ENCODE results near the gene DGKB.

GRCh38 chr7:14184292-14184864 lies 718.2 kb downstream of the DGKB start:
- TF ChIP-seq CTCF (conservative IDR thresholded peaks at IDR 0.05) (no peak), EZH2 (IDR thresholded peaks at IDR 0.05; ENCODE audit: low read depth) (no peak)

All from PC-9 (cell line).